HG03060 (cell line): ENCODE measurements around the gene ZBTB47.

Source experiments
- ATAC-seq: cut with Tn5 transposase; IDR thresholded peaks from one replicate; pipeline ENCODE4 v1.9.1; 2021; ENCODE audit warnings: low read depth, moderate number of reproducible peaks; ENCODE audit not compliant: unreplicated experiment

ZBTB47 gene

DNA sequence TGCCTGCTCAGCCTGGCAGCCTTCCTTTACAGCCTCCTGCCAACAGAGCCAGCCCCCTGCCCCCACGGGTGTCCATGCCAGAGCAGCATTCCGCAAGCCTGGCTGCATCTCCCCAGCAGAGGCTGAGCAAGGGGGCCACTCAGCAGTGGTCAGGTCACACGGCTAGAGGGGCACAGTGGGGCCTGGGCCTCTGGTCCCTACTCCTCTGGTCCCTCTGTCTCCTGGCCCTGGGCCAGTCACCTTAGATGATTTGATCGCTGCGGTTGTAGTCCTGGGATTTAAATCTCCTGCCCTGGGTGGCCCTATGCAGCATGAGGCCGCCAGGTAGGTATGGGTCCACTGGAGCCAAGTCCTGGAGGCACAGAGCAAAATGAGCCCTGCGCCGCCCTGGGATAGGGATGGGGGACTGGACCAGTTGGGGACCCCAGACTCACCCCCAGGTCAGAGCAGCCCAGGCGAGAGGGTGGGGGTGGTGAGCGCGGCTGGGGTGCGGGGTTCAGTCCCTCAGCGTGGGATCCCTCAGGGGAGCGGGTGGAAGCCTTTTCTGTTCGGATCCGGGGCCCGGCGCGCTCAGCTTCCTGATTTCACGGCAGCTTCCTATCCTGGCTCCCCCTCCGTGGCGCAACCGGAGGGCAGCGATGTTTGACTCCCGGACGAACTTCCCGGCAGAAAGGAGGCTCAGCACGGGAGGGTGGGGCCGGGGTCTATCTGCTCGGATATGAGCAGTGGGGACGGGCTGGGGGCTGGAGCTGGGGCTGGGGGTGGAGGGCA is at the start of gene ZBTB47:
TSS of gene ZBTB47 (plus strand) at position 138 of the 771 bp plus-strand sequence. CDS start 4,659 bp downstream, outside the sequence.
- no peak for ATAC-seq

DNA sequence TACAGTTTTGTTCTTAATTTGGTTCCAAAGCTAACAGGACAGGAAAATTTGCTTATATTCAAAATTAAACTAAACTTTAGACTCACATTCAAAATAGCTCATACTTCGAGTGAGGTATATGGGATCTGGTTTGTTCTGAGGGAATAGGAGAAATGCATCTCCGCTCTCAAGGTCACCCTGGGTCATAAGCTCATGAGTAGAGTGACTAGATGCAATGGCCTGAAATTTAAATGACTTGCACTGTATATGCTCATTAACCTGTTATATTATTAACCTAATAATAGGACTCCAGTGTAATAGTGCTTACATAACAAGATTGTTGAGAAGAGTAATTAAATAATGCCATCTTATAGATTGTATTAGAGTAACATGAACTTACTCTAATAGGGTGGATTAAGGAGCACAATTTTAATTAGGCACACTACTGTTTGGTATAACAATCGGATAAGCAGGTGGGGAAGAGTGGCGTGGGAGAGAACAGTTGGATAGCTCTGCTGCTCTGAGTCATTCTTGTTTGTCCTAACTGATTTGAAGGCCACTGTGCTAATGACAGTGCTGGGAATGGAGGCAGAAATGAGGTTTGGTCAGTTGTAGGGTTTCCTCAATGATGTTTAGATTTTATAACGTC is 47.8 kb upstream of the ZBTB47 start:
- no peak for ATAC-seq

DNA sequence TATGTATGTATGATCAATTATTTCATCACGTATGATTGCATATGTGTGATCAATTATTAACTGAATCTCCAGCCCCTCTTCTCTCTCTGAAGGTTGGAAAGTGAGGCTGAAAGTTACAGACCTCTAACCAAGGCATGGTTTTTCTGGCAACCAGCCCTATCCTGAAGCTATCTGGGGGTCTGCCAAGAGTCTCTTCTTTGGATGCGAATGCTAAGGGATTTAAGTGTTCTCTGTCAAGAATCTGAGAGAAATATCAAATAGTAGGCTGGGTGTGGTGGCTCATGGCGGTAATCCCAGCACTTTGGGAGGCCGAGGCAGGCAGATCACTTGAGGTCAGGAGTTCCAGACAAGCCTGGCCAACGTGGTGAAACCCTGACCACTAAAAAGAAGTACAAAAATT is 44.9 kb upstream of the ZBTB47 start:
- no peak for ATAC-seq

- no peak for ATAC-seq
These were observed 42.5 kb upstream of the ZBTB47 start for GRCh38 chr3:42610976-42611375.

GRCh38 chr3:42612217-42612616 is 41.3 kb upstream of the ZBTB47 start:
- no peak for ATAC-seq

DNA sequence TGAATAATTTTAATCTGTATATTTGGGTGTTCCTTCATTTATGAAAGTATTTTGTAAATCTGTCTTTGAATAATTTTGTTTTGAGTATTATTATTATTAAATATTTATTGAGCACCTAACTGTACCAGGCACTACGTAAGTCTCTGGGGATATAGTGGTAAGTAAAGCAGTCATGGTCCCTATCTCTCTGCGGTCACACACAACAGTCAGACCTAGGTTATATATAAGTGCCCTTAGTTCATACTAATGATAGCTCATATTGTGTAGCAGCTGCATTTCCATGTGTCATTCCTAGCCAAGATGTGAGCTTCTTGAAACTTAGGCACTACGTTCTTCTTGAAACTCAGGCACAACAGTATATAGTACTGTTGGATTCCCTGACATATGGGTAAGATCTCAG is 40.6 kb upstream of the ZBTB47 start:
- ATAC-seq = no peak

DNA sequence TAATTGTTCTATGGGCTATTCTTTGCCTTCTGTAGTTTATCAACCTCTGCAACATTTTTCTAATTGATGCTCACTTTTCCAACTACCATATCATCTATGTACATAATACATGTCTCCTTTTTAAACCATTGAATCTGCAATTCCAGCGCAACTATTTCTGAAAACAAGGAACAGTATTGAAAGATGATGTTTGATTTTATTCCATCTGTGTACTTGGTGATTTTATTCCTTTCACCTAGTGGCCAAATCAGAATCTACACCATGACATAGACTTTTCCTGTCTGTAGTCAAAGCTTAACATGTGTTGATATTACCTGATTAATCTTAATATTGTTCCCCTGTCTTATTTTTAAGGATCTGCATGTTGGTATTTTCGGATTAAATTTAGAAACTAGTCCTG is 40.0 kb upstream of the ZBTB47 start:
- no peak for ATAC-seq

- ATAC-seq = no peak
These were observed 21.9 kb upstream of the ZBTB47 start for GRCh38 chr3:42631620-42632019.

DNA sequence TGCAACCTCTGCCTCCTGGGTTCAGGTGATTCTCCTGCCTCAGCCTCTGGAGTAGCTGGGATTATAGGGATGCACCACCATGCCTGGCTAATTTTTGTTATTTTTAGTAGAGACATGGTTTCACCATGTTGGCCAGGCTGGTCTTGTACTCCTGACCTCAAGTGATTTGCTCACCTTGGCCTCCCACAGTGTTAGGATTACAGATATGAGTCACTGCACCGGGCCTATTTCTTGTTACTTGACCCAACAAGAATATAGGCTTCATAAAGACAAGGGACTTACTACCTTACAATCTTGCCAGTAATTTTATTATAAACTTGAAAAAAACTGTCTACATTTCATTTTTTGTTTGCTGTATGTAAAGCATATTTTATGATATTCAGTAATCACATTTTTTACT is 21.4 kb upstream of the ZBTB47 start:
- ATAC-seq = no peak

DNA sequence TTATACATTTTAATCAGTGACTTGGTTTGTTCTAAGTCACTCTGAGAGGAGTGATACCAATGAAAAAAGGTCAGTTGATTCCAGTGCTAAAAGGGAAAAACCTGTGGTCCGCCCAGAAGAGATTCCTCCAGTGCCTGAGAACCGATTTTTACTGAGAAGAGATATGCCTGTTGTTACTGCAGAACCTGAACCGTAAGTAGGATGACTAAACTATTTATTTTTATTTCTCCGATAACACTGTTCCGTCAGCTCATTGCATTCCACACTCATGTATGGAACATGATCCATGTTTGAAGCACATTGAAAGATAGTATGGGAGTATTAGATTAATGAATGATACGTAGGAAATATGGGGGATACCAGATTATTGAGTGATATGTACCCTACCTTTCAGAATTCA is 20.0 kb upstream of the ZBTB47 start:
- no peak for ATAC-seq

GRCh38 chr3:42635111-42635510 is 18.4 kb upstream of the ZBTB47 start:
- ATAC-seq = no peak

DNA sequence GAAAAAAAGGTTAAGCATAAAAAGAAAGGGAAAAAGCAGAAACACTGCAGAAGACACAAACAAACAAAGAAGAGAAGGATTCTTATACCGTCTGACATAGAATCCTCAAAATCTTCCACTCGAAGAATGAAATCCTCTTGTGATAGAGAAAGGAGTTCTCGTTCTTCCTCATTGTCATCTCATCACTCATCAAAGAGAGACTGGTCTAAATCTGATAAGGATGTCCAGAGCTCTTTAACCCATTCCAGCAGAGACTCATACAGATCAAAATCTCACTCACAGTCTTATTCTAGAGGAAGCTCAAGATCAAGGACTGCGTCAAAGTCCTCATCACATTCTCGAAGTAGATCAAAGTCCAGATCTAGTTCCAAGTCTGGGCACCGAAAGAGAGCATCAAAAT is 16.5 kb upstream of the ZBTB47 start:
- no peak for ATAC-seq

- no peak for ATAC-seq
These were observed 15.1 kb upstream of the ZBTB47 start for GRCh38 chr3:42638339-42638842.

DNA sequence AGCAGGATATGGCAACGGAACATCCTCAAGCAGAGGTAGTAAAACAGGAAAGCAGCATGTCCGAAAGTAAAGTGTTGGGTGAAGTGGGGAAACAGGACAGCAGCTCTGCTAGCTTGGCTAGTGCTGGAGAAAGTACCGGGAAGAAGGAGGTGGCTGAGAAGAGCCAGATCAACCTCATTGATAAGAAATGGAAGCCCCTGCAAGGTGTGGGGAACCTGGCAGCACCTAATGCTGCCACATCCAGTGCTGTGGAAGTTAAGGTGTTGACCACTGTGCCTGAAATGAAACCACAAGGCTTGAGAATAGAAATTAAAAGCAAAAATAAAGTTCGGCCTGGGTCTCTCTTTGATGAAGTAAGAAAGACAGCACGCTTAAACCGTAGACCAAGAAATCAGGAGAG is 14.3 kb upstream of the ZBTB47 start:
- ATAC-seq = no peak

DNA sequence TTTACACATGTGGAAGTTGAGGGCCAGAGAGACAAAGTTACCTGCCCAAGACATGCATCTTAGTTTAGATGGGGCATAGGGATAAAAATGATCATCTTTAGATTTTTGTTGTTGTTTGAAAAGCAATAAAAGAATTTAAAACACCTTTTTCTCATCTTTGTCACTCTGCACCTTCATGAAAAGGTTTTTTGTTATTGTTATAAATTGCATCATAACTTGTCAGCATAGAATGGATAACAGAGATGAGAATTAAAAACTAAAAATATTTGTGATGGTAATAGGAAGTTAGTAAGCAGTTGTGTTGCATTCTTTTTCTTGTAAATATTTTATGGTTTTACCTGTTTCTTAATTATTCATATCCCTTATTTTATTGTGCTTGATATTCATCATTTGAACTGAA is 13.4 kb upstream of the ZBTB47 start:
- ATAC-seq = no peak

DNA sequence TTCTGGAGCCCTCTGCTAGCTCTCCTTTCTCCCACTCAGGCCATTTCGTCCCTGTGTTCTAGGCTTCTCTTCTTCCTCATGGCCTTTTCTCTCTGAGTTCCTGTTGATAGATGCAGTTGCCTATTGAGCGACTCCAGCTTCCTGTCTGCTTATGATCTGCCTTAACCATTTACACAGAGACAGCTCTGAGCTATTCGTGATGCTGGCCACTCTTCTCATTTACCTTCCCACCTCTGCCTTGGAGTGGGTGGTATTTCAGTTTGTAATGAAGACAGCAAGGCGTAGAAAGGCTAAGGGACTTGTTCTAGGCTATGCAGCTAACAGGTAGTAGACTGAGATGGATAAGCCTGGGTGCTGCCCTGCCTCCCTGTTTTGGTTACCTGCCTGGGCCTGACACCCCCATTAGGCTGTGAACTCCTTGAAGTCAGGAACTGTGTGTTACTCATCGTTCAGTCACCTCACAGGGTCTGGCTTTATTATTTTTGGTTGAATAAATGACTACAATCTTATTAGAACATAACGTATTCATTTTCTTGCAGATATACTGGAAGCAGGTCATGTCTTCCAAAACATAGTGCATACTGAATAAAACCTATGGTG is 12.6 kb upstream of the ZBTB47 start:
- ATAC-seq = no peak

GRCh38 chr3:42647821-42648459 is 5.6 kb upstream of the ZBTB47 start:
- ATAC-seq = no peak

DNA sequence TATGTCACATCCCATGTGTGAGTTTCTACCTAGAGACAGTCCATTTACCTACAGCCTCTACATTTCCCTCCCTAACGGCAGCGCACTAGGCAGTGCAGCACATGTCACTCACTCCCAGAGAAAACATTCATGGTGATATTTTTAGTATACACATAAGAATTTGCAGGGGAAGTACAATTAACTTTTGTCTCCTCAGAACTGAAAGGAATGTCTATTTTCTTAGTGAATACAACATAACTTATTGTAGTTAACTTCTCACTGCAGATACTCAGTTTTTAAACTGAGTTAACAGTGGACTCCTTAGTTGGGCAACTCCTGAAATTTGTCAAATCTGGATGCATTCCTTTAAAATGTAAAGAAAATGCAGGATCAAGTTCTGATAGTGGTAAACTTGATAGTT is 4.5 kb upstream of the ZBTB47 start:
- ATAC-seq = no peak

DNA sequence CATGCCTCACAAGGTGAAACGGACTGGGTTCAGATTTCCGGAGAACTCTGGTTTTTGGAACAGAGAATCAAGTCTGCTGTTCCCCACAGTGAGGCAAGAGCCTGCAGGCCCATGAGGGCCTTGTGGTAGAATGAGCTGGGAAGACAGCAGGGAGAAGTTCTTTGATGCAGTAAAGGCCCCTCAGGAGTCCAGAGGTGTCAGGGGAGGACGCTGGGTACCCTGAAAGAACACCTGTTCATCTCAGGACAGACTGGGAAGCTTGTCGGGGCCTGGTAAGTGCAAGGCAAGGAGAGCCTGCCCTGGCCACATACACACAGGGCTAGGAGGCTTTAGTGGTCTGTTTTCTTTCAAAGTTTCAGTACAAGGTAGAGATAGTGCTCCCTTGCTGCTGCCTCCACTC is 3.7 kb upstream of the ZBTB47 start:
- ATAC-seq = no peak

- no peak for ATAC-seq
These were observed 2.0 kb upstream of the ZBTB47 start for GRCh38 chr3:42651248-42652091.
